HG03460 (cell line): ENCODE data around the gene FOXA3.
A peak's percentile ranks its signal among the peaks of the same experiment; 100 is the strongest.

Experiments used
- ATAC-seq: cut with Tn5 transposase; IDR thresholded peaks from one replicate; pipeline ENCODE4 v1.9.1; 2021; ENCODE audit not compliant: unreplicated experiment

FOXA3 gene

GRCh38 chr19:45863840-45864628 is at the start of gene FOXA3:
Gene FOXA3, plus strand, starts transcription at chr19:45864326. Its CDS starts 131 bp downstream, at chr19:45864457.
- no peak for ATAC-seq

- ATAC-seq: no peak
Observed at GRCh38 chr19:45814851-45815480, 49.2 kb upstream of the FOXA3 start, which contains the start of gene RSPH6A. Gene RSPH6A, minus strand, starts transcription at chr19:45815308. Its CDS starts 132 bp downstream, at chr19:45815176.

- ATAC-seq: no peak
Observed at GRCh38 chr19:45815481-45816216, 48.5 kb upstream of the FOXA3 start.

- ATAC-seq: no peak
Observed at GRCh38 chr19:45816236-45817009, 47.7 kb upstream of the FOXA3 start.

GRCh38 chr19:45817010-45817724 is 47.0 kb upstream of the FOXA3 start:
- peak; percentile 80 for ATAC-seq

GRCh38 chr19:45817725-45818301 is 46.3 kb upstream of the FOXA3 start:
- ATAC-seq: no peak

- no peak for ATAC-seq
Observed at GRCh38 chr19:45819769-45820168, 44.4 kb upstream of the FOXA3 start.

- ATAC-seq: no peak
Observed at GRCh38 chr19:45820413-45821102, 43.6 kb upstream of the FOXA3 start.

- no peak for ATAC-seq
Observed at GRCh38 chr19:45821103-45821521, 43.0 kb upstream of the FOXA3 start.

- ATAC-seq: no peak
Observed at GRCh38 chr19:45821570-45821969, 42.6 kb upstream of the FOXA3 start.

- no peak for ATAC-seq
Observed at GRCh38 chr19:45822716-45823115, 41.4 kb upstream of the FOXA3 start.

- ATAC-seq: no peak
Observed at GRCh38 chr19:45823182-45823581, 40.9 kb upstream of the FOXA3 start.

- no peak for ATAC-seq
Observed at GRCh38 chr19:45824041-45824471, 40.1 kb upstream of the FOXA3 start.

- ATAC-seq: no peak
Observed at GRCh38 chr19:45824531-45825262, 39.4 kb upstream of the FOXA3 start.

- ATAC-seq: no peak
Observed at GRCh38 chr19:45825263-45825605, 38.9 kb upstream of the FOXA3 start.

GRCh38 chr19:45825917-45826893 is 37.9 kb upstream of the FOXA3 start:
- ATAC-seq: no peak

GRCh38 chr19:45826934-45827333 is 37.2 kb upstream of the FOXA3 start:
- ATAC-seq: no peak
